ENCODE measurements around the gene RFLNA. TPM values are rescaled to one million over a fixed set of nuclear protein-coding genes. Genes with fewer than 3 reads are reported as not detected.

Gene RFLNA
- total RNA-seq, 4 donors from 2014 or later, result 0.34 to 0.49 TPM; not detected in 2

- TF ChIP-seq CTCF (IDR thresholded peaks at IDR 0.05; ENCODE audit: low read depth), result no peak
These were observed 68.6 kb downstream of the RFLNA start for GRCh38 chr12:124363353-124363965.

GRCh38 chr12:124364543-124364942, 69.7 kb downstream of the RFLNA start:
- TF ChIP-seq CTCF (IDR thresholded peaks at IDR 0.05; ENCODE audit: low read depth), result no peak

Small RNA genes within 50 kb of the gene (small RNA-seq; reads per million reads assigned to genes)
- gene MIR6880, result not detected

All from subcutaneous adipose tissue (tissue), 4 donors.